ENCODE measurements around the gene TEX9. TPM values are rescaled to one million over a fixed set of nuclear protein-coding genes. Genes with fewer than 3 reads are reported as not detected.

TEX9 gene
- total RNA-seq, 1 donor from 2014 or later, result 10.3 TPM

GRCh38 chr15:56342653-56343052 is 22.6 kb upstream of the TEX9 start:
- no peaks in the 10 kb centered on the region for H3K36me3 Mint-ChIP-seq (ENCODE audit: low read depth, unreplicated experiment)
- H3K4me1 Mint-ChIP-seq (ENCODE audit: low read depth, unreplicated experiment), result peaks cover 3% of the 10 kb centered on the region
- no peaks in the 10 kb centered on the region for H3K9me3 Mint-ChIP-seq (ENCODE audit: unreplicated experiment)
- no peaks in the 10 kb centered on the region for H4K20me1 ChIP-seq (ENCODE audit: insufficient read depth, low read length)
- DNase-seq (ENCODE audit: low read depth) (peak; percentile 39), FAIRE-seq (no peak)
- TF ChIP-seq EZH2 (IDR thresholded peaks at IDR 0.05; ENCODE audit: insufficient read depth, low read length), result no peak
- TF ChIP-seq, protein P1, sequence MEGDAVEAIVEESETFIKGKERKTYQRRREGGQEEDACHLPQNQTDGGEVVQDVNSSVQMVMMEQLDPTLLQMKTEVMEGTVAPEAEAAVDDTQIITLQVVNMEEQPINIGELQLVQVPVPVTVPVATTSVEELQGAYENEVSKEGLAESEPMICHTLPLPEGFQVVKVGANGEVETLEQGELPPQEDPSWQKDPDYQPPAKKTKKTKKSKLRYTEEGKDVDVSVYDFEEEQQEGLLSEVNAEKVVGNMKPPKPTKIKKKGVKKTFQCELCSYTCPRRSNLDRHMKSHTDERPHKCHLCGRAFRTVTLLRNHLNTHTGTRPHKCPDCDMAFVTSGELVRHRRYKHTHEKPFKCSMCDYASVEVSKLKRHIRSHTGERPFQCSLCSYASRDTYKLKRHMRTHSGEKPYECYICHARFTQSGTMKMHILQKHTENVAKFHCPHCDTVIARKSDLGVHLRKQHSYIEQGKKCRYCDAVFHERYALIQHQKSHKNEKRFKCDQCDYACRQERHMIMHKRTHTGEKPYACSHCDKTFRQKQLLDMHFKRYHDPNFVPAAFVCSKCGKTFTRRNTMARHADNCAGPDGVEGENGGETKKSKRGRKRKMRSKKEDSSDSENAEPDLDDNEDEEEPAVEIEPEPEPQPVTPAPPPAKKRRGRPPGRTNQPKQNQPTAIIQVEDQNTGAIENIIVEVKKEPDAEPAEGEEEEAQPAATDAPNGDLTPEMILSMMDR (IDR thresholded peaks at IDR 0.05; ENCODE audit: insufficient read depth, low read depth, low read length), result no peak
- H3K4me3 Mint-ChIP-seq (ENCODE audit: unreplicated experiment), result no peak overlapping the region
- H3K4me1 ChIP-seq (ENCODE audit: insufficient read depth, low read length), result no peaks in the 10 kb centered on the region
- no peak overlapping the region for H3K27ac ChIP-seq (ENCODE audit: low read depth, low read length)
- H3K36me3 ChIP-seq (ENCODE audit: insufficient read depth, low read length), result no peaks in the 10 kb centered on the region
- no peak overlapping the region for H3K4me2 ChIP-seq (ENCODE audit: low read length)
- H3K79me2 ChIP-seq (ENCODE audit: insufficient read depth, low read length), result no peaks in the 10 kb centered on the region
- H3K9me3 ChIP-seq (ENCODE audit: insufficient read depth, low read depth, low read length), result no peaks in the 10 kb centered on the region
- no peak overlapping the region for H3K4me3 ChIP-seq (ENCODE audit: insufficient read depth, low read depth, low read length)
- H3K27me3 ChIP-seq (ENCODE audit: insufficient read depth, low read length), result no peaks in the 10 kb centered on the region
- no peaks in the 10 kb centered on the region for H3K27me3 Mint-ChIP-seq (ENCODE audit: low read depth, unreplicated experiment)
- H3K27ac Mint-ChIP-seq (ENCODE audit: unreplicated experiment), result no peak overlapping the region
- H3K9ac ChIP-seq (ENCODE audit: low read length), result no peak overlapping the region
- no peak overlapping the region for H2AFZ ChIP-seq (ENCODE audit: low read depth, low read length)

DNA sequence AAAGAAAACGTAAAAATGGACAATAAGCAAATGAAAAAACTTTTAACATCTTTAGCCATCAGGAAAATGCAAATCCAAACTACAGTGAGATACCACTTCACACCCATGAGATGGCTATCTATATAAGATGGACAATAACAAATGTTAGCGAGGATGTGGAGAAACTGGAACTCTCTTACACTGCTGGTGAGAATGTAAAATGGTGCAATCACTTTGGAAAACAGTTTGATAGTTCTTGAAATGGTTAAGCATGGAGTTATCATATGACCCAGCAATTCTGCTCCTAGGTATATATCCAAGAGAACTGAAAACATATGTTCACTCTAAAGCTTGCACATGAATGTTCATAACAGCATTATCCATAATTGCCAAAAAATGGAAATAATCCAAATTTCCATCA is 21.3 kb upstream of the TEX9 start:
- peaks cover 4% of the 10 kb centered on the region for H3K9me3 Mint-ChIP-seq (ENCODE audit: unreplicated experiment)
- no peak overlapping the region for H3K27ac ChIP-seq (ENCODE audit: low read depth, low read length)
- no peaks in the 10 kb centered on the region for H3K27me3 ChIP-seq (ENCODE audit: insufficient read depth, low read length)
- DNase-seq (ENCODE audit: low read depth) (no peak), FAIRE-seq (no peak)
- no peak overlapping the region for H3K4me2 ChIP-seq (ENCODE audit: low read length)
- no peak overlapping the region for H3K9ac ChIP-seq (ENCODE audit: low read length)
- H3K36me3 ChIP-seq (ENCODE audit: insufficient read depth, low read length), result no peaks in the 10 kb centered on the region
- H3K27me3 Mint-ChIP-seq (ENCODE audit: low read depth, unreplicated experiment), result no peaks in the 10 kb centered on the region
- H3K36me3 Mint-ChIP-seq (ENCODE audit: low read depth, unreplicated experiment), result no peaks in the 10 kb centered on the region
- no peak overlapping the region for H3K4me3 ChIP-seq (ENCODE audit: insufficient read depth, low read depth, low read length)
- no peaks in the 10 kb centered on the region for H3K4me1 ChIP-seq (ENCODE audit: insufficient read depth, low read length)
- H3K79me2 ChIP-seq (ENCODE audit: insufficient read depth, low read length), result no peaks in the 10 kb centered on the region
- H2AFZ ChIP-seq (ENCODE audit: low read depth, low read length), result no peak overlapping the region
- H3K27ac Mint-ChIP-seq (ENCODE audit: unreplicated experiment), result no peak overlapping the region
- H3K4me3 Mint-ChIP-seq (ENCODE audit: unreplicated experiment), result no peak overlapping the region
- TF ChIP-seq EZH2 (IDR thresholded peaks at IDR 0.05; ENCODE audit: insufficient read depth, low read length), result no peak
- TF ChIP-seq, protein P1 (IDR thresholded peaks at IDR 0.05; ENCODE audit: insufficient read depth, low read depth, low read length), result no peak
- no peaks in the 10 kb centered on the region for H3K9me3 ChIP-seq (ENCODE audit: insufficient read depth, low read depth, low read length)
- H3K4me1 Mint-ChIP-seq (ENCODE audit: low read depth, unreplicated experiment), result peaks cover 3% of the 10 kb centered on the region
- no peaks in the 10 kb centered on the region for H4K20me1 ChIP-seq (ENCODE audit: insufficient read depth, low read length)

GRCh38 chr15:56344336-56344735 is 20.9 kb upstream of the TEX9 start:
- Histone ChIP-seq H3K4me3 (ENCODE audit: insufficient read depth, low read depth, low read length) (no peak overlapping the region), H3K9ac (ENCODE audit: low read length) (no peak overlapping the region), H3K27me3 (ENCODE audit: insufficient read depth, low read length) (no peaks in the 10 kb centered on the region), H3K4me1 (ENCODE audit: insufficient read depth, low read length) (no peaks in the 10 kb centered on the region), H2AFZ (ENCODE audit: low read depth, low read length) (no peak overlapping the region), H3K79me2 (ENCODE audit: insufficient read depth, low read length) (no peaks in the 10 kb centered on the region), H4K20me1 (ENCODE audit: insufficient read depth, low read length) (no peaks in the 10 kb centered on the region), H3K4me2 (ENCODE audit: low read length) (no peak overlapping the region), H3K36me3 (ENCODE audit: insufficient read depth, low read length) (no peaks in the 10 kb centered on the region), H3K27ac (ENCODE audit: low read depth, low read length) (no peak overlapping the region), H3K9me3 (ENCODE audit: insufficient read depth, low read depth, low read length) (no peaks in the 10 kb centered on the region)
- Mint-ChIP-seq H3K9me3 (ENCODE audit: unreplicated experiment) (peaks cover 4% of the 10 kb centered on the region), H3K27me3 (ENCODE audit: low read depth, unreplicated experiment) (no peaks in the 10 kb centered on the region), H3K27ac (ENCODE audit: unreplicated experiment) (no peak overlapping the region), H3K4me3 (ENCODE audit: unreplicated experiment) (no peak overlapping the region), H3K36me3 (ENCODE audit: low read depth, unreplicated experiment) (no peaks in the 10 kb centered on the region), H3K4me1 (ENCODE audit: low read depth, unreplicated experiment) (peaks cover 3% of the 10 kb centered on the region)
- DNase-seq (ENCODE audit: low read depth), result no peak
- FAIRE-seq, result no peak
- TF ChIP-seq, protein P1 (IDR thresholded peaks at IDR 0.05; ENCODE audit: insufficient read depth, low read depth, low read length), result no peak
- no peak for TF ChIP-seq EZH2 (IDR thresholded peaks at IDR 0.05; ENCODE audit: insufficient read depth, low read length)

Data from astrocyte (in vitro differentiated cells and primary cell).